GM21515 (cell line): Measurements from ENCODE around the gene SCG2.

Experiments used
- ATAC-seq: cut with Tn5 transposase; IDR thresholded peaks from one replicate; pipeline ENCODE4 v1.9.1; 2021; ENCODE audit not compliant: unreplicated experiment

SCG2 gene

GRCh38 chr2:223582001-223582400 lies 20.2 kb downstream of the SCG2 start:
- no peak for ATAC-seq

DNA sequence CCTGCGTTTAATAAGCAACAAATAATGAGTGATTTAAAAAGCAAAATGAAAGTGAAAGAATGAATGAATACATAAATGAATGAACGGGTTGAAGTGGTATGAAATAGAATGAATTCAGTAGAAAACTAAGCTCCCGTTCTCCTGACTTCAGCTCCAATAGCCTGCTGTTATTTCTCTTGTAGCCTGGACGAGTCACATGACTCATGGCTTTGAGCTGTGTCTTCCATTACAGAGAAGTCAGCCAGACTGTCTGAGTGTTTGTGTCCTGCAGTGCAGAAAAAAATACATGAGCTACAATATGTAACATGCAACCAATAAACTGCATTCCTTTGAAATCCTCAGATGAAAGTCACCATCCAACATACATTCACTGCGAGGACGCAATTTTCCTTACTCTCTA lies 21.2 kb downstream of the SCG2 start:
- ATAC-seq, result no peak

GRCh38 chr2:223578846-223579245 lies 23.3 kb downstream of the SCG2 start:
- no peak for ATAC-seq

- no peak for ATAC-seq
Observed at GRCh38 chr2:223576873-223577272, 25.3 kb downstream of the SCG2 start.

DNA sequence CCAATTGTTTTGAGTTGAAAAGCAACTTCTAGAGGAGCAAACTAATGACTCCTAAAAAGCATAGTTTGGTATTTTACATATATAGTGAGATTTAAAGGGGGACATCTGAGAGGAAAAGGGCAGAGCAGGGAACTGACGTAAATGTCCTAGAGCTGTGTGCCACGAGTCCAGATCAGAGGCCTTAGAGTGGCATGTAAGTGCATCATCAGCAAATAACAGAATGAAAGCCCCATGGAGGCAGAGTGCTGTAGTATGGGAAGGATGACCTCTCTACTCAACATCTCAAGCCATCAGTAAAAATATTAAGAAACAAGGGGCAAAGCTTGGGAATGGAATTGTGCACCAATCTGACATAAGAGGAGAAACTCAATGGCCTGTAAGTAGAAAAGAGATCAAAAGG lies 31.4 kb downstream of the SCG2 start:
- no peak for ATAC-seq

GRCh38 chr2:223566396-223566795 lies 35.8 kb downstream of the SCG2 start:
- ATAC-seq, result no peak

DNA sequence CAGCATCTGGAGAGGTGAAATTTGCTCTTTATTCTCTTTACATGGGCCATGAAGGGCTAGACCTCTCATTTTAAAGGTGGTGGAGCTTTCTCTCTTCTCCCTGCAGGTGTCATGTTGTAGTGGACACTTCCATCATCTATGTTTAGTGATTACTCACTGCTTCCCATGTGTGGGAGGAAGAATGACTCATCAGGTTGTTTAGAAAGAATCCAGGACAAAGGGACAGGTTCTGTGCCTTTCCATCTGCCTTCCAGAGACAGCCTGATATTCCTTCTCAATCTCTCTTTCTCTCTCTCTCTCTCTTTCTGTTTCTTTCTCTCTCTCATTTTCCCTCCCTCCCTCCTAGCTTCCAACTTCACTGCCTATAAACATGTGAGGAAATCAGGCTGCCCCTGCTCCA lies 38.7 kb downstream of the SCG2 start:
- no peak for ATAC-seq

GRCh38 chr2:223562078-223562477 lies 40.1 kb downstream of the SCG2 start:
- ATAC-seq, result no peak

GRCh38 chr2:223560749-223561435 lies 41.3 kb downstream of the SCG2 start:
- no peak for ATAC-seq

- no peak for ATAC-seq
Observed at GRCh38 chr2:223558970-223559369, 43.2 kb downstream of the SCG2 start.

- no peak for ATAC-seq
Observed at GRCh38 chr2:223554923-223555322, 47.2 kb downstream of the SCG2 start.

DNA sequence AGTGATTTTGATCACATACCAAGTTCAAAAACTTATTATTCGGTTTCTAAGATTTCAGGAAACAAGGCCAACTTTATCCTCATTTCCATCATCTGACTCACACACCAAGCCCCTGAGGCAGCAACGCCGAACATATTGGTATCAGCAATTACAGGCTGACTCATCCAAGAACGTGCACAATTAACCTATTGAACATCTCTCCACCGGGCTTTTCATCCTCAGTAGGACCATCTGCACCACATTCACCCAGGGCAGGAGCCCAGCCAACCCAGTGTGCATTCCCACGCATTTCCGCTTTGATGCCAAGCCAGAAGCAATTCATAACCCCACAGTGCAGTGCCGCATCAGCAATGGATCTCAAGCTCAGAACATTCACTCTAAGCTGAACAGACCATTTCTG lies 52.9 kb downstream of the SCG2 start:
- no peak for ATAC-seq

DNA sequence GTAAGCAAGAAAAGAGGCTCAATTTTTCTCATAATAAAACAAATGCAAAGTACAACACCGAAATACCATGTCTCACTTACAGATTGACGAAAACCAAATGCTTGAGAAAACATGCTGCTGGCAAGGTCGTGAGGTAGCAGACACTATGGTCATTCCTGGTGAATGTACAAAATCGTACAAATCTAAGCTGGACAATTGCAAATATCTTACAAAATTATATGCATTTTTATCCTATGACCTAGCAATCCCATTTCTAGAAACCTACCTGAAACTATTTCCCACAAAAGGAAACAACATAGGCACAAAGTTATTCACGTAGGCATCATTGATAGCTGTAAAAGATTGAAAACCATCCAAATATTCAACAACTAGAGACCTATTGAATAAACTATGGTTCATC lies 54.0 kb downstream of the SCG2 start:
- no peak for ATAC-seq
